Measurements from ENCODE around the gene TRIM33.
"Not testable (repeated sequence)": the region's sequence is repeated elsewhere in the genome, so short reads cannot be mapped to it uniquely, and the experiment has no call there.

TRIM33 gene

GRCh38 chr1:114496089-114496488 is 14.9 kb downstream of the TRIM33 start:
- H3K27me3 ChIP-seq (ENCODE audit: control insufficient read depth, insufficient read depth, low read length, poor library complexity, severe bottlenecking), result no peaks in the 10 kb centered on the region
- no peak overlapping the region for H3K4me3 ChIP-seq (ENCODE audit: insufficient read depth, low read depth, low read length)
- no peak overlapping the region for H3K27ac ChIP-seq (ENCODE audit: insufficient read depth, low read depth, low read length, poor library complexity, severe bottlenecking)
- 89% methylated on average over 1 of the region's 1 CpG; no CpG with 5 or more reads in 1 of the 2 experiments for WGBS, 2 experiments
- H3K9me3 ChIP-seq (ENCODE audit: control insufficient read depth, low read length), result no peaks in the 10 kb centered on the region
- no peaks in the 10 kb centered on the region for H3K36me3 ChIP-seq (ENCODE audit: control insufficient read depth, insufficient read depth, low read length)
- no peaks in the 10 kb centered on the region for H3K4me1 ChIP-seq (ENCODE audit: control insufficient read depth, insufficient read depth, low read length)

GRCh38 chr1:114495486-114495885 is 15.5 kb downstream of the TRIM33 start:
- no peak overlapping the region for H3K27ac ChIP-seq (ENCODE audit: insufficient read depth, low read depth, low read length, poor library complexity, severe bottlenecking)
- no peaks in the 10 kb centered on the region for H3K9me3 ChIP-seq (ENCODE audit: control insufficient read depth, low read length)
- 97% methylated on average over 2 of the region's 2 CpGs; no CpG with 5 or more reads in 1 of the 2 experiments for WGBS, 2 experiments

GRCh38 chr1:114492978-114493377 is 18.0 kb downstream of the TRIM33 start:
- Histone ChIP-seq H3K9me3 (ENCODE audit: control insufficient read depth, low read length) (no peaks in the 10 kb centered on the region), H3K27ac (ENCODE audit: insufficient read depth, low read depth, low read length, poor library complexity, severe bottlenecking) (no peak overlapping the region), H3K36me3 (ENCODE audit: control insufficient read depth, insufficient read depth, low read length) (no peaks in the 10 kb centered on the region), H3K27me3 (ENCODE audit: control insufficient read depth, insufficient read depth, low read length, poor library complexity, severe bottlenecking) (no peaks in the 10 kb centered on the region), H3K4me1 (ENCODE audit: control insufficient read depth, insufficient read depth, low read length) (no peaks in the 10 kb centered on the region), H3K4me3 (ENCODE audit: insufficient read depth, low read depth, low read length) (no peak overlapping the region)
- WGBS, 2 experiments, result 100% methylated on average over 1 of the region's 1 CpG; no CpG with 5 or more reads in 1 of the 2 experiments

More at GRCh38 chr1:114495486-114495885, 15.5 kb downstream of the TRIM33 start:
- Histone ChIP-seq H3K27me3 (ENCODE audit: control insufficient read depth, insufficient read depth, low read length, poor library complexity, severe bottlenecking) (no peaks in the 10 kb centered on the region), H3K4me1 (ENCODE audit: control insufficient read depth, insufficient read depth, low read length) (no peaks in the 10 kb centered on the region), H3K4me3 (ENCODE audit: insufficient read depth, low read depth, low read length) (no peak overlapping the region), H3K36me3 (ENCODE audit: control insufficient read depth, insufficient read depth, low read length) (no peaks in the 10 kb centered on the region)

GRCh38 chr1:114490274-114490693 is 20.7 kb downstream of the TRIM33 start:
- 56% methylated on average over 1 of the region's 1 CpG; no CpG with 5 or more reads in 1 of the 2 experiments for WGBS, 2 experiments
- Histone ChIP-seq H3K36me3 (ENCODE audit: control insufficient read depth, insufficient read depth, low read length) (no peaks in the 10 kb centered on the region), H3K9me3 (ENCODE audit: control insufficient read depth, low read length) (no peaks in the 10 kb centered on the region), H3K4me3 (ENCODE audit: insufficient read depth, low read depth, low read length) (no peak overlapping the region), H3K27ac (ENCODE audit: insufficient read depth, low read depth, low read length, poor library complexity, severe bottlenecking) (no peak overlapping the region), H3K4me1 (ENCODE audit: control insufficient read depth, insufficient read depth, low read length) (no peaks in the 10 kb centered on the region), H3K27me3 (ENCODE audit: control insufficient read depth, insufficient read depth, low read length, poor library complexity, severe bottlenecking) (no peaks in the 10 kb centered on the region)

- H3K27me3 ChIP-seq (ENCODE audit: control insufficient read depth, insufficient read depth, low read length, poor library complexity, severe bottlenecking), result no peaks in the 10 kb centered on the region
- H3K27ac ChIP-seq (ENCODE audit: insufficient read depth, low read depth, low read length, poor library complexity, severe bottlenecking), result no peak overlapping the region
- H3K9me3 ChIP-seq (ENCODE audit: control insufficient read depth, low read length), result no peaks in the 10 kb centered on the region
- 98 to 100% methylated on average over 1 to 2 of the region's 2 CpGs for WGBS, 2 experiments
- H3K4me1 ChIP-seq (ENCODE audit: control insufficient read depth, insufficient read depth, low read length), result no peaks in the 10 kb centered on the region
- H3K36me3 ChIP-seq (ENCODE audit: control insufficient read depth, insufficient read depth, low read length), result no peaks in the 10 kb centered on the region
- no peak overlapping the region for H3K4me3 ChIP-seq (ENCODE audit: insufficient read depth, low read depth, low read length)
Observed at GRCh38 chr1:114488739-114489138, 22.3 kb downstream of the TRIM33 start.

GRCh38 chr1:114485286-114485685 is 25.7 kb downstream of the TRIM33 start:
- H3K36me3 ChIP-seq (ENCODE audit: control insufficient read depth, insufficient read depth, low read length), result no peaks in the 10 kb centered on the region
- H3K9me3 ChIP-seq (ENCODE audit: control insufficient read depth, low read length), result no peaks in the 10 kb centered on the region
- no peak overlapping the region for H3K27ac ChIP-seq (ENCODE audit: insufficient read depth, low read depth, low read length, poor library complexity, severe bottlenecking)
- no peaks in the 10 kb centered on the region for H3K4me1 ChIP-seq (ENCODE audit: control insufficient read depth, insufficient read depth, low read length)
- H3K27me3 ChIP-seq (ENCODE audit: control insufficient read depth, insufficient read depth, low read length, poor library complexity, severe bottlenecking), result no peaks in the 10 kb centered on the region
- H3K4me3 ChIP-seq (ENCODE audit: insufficient read depth, low read depth, low read length), result no peak overlapping the region

GRCh38 chr1:114482585-114482984 is 28.4 kb downstream of the TRIM33 start:
- Histone ChIP-seq H3K4me1 (ENCODE audit: control insufficient read depth, insufficient read depth, low read length) (no peaks in the 10 kb centered on the region), H3K36me3 (ENCODE audit: control insufficient read depth, insufficient read depth, low read length) (no peaks in the 10 kb centered on the region), H3K27ac (ENCODE audit: insufficient read depth, low read depth, low read length, poor library complexity, severe bottlenecking) (no peak overlapping the region), H3K27me3 (ENCODE audit: control insufficient read depth, insufficient read depth, low read length, poor library complexity, severe bottlenecking) (no peaks in the 10 kb centered on the region), H3K9me3 (ENCODE audit: control insufficient read depth, low read length) (no peaks in the 10 kb centered on the region), H3K4me3 (ENCODE audit: insufficient read depth, low read depth, low read length) (no peak overlapping the region)
- WGBS, 2 experiments, result 78 to 80% methylated on average over 3 of the region's 3 CpGs

- not testable (repeated sequence) for H3K27ac ChIP-seq (ENCODE audit: insufficient read depth, low read depth, low read length, poor library complexity, severe bottlenecking); H3K27me3 ChIP-seq (ENCODE audit: control insufficient read depth, insufficient read depth, low read length, poor library complexity, severe bottlenecking); H3K9me3 ChIP-seq (ENCODE audit: control insufficient read depth, low read length); H3K4me3 ChIP-seq (ENCODE audit: insufficient read depth, low read depth, low read length); H3K4me1 ChIP-seq (ENCODE audit: control insufficient read depth, insufficient read depth, low read length); H3K36me3 ChIP-seq (ENCODE audit: control insufficient read depth, insufficient read depth, low read length)
- 97% methylated on average over 17 of the region's 17 CpGs for WGBS, 2 experiments
Observed at GRCh38 chr1:114479636-114480035, 31.4 kb downstream of the TRIM33 start.

- Histone ChIP-seq H3K4me1 (ENCODE audit: control insufficient read depth, insufficient read depth, low read length) (no peaks in the 10 kb centered on the region), H3K27me3 (ENCODE audit: control insufficient read depth, insufficient read depth, low read length, poor library complexity, severe bottlenecking) (no peaks in the 10 kb centered on the region), H3K9me3 (ENCODE audit: control insufficient read depth, low read length) (no peaks in the 10 kb centered on the region), H3K36me3 (ENCODE audit: control insufficient read depth, insufficient read depth, low read length) (no peaks in the 10 kb centered on the region), H3K27ac (ENCODE audit: insufficient read depth, low read depth, low read length, poor library complexity, severe bottlenecking) (no peak overlapping the region), H3K4me3 (ENCODE audit: insufficient read depth, low read depth, low read length) (no peak overlapping the region)
- WGBS, 2 experiments, result 83 to 93% methylated on average over 2 of the region's 2 CpGs
Observed at GRCh38 chr1:114479134-114479533, 31.9 kb downstream of the TRIM33 start.

- Histone ChIP-seq H3K4me3 (ENCODE audit: insufficient read depth, low read depth, low read length) (no peak overlapping the region), H3K27ac (ENCODE audit: insufficient read depth, low read depth, low read length, poor library complexity, severe bottlenecking) (no peak overlapping the region), H3K27me3 (ENCODE audit: control insufficient read depth, insufficient read depth, low read length, poor library complexity, severe bottlenecking) (no peaks in the 10 kb centered on the region), H3K9me3 (ENCODE audit: control insufficient read depth, low read length) (no peaks in the 10 kb centered on the region), H3K36me3 (ENCODE audit: control insufficient read depth, insufficient read depth, low read length) (no peaks in the 10 kb centered on the region), H3K4me1 (ENCODE audit: control insufficient read depth, insufficient read depth, low read length) (no peaks in the 10 kb centered on the region)
- 91 to 97% methylated on average over 5 of the region's 6 CpGs for WGBS, 2 experiments
Observed at GRCh38 chr1:114473796-114474195, 37.2 kb downstream of the TRIM33 start.

GRCh38 chr1:114472408-114472807 is 38.6 kb downstream of the TRIM33 start:
- 90 to 92% methylated on average over 3 of the region's 3 CpGs for WGBS, 2 experiments
- Histone ChIP-seq H3K9me3 (ENCODE audit: control insufficient read depth, low read length) (no peaks in the 10 kb centered on the region), H3K27ac (ENCODE audit: insufficient read depth, low read depth, low read length, poor library complexity, severe bottlenecking) (no peak overlapping the region), H3K4me3 (ENCODE audit: insufficient read depth, low read depth, low read length) (no peak overlapping the region), H3K36me3 (ENCODE audit: control insufficient read depth, insufficient read depth, low read length) (no peaks in the 10 kb centered on the region), H3K27me3 (ENCODE audit: control insufficient read depth, insufficient read depth, low read length, poor library complexity, severe bottlenecking) (no peaks in the 10 kb centered on the region), H3K4me1 (ENCODE audit: control insufficient read depth, insufficient read depth, low read length) (no peaks in the 10 kb centered on the region)

All from ectodermal cell (in vitro differentiated cells).